ENCODE data around the gene PDK2. TPM values are rescaled to one million over a fixed set of nuclear protein-coding genes. Genes with fewer than 3 reads are reported as not detected.

Gene PDK2
- total and polyA plus RNA-seq, 5 donors from 2014 or later = 25.2 to 65.2 (median 48.0) TPM

DNA sequence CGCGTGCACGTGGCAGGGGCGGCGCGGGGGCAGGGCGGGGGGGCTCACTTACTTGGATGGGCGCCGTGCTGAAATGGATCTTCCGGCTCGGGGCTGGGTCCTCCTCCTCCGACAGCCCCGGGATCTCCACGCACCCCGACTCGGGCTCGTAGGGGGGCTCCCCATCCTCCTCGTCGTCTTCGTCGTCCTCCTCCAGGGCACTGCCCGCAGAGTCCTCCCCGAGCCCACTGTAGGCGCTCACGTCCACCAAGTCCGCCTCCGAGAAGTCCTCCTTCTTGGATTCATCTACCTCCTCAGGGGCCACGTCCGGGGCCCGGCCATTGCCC lies 53.9 kb downstream of the PDK2 start:
- H3K36me3 Mint-ChIP-seq = peaks cover 12% of the 10 kb centered on the region
- H3K4me1 Mint-ChIP-seq = peaks cover 0 to 61% (median 25%) of the 10 kb centered on the region in 4 donors

DNA sequence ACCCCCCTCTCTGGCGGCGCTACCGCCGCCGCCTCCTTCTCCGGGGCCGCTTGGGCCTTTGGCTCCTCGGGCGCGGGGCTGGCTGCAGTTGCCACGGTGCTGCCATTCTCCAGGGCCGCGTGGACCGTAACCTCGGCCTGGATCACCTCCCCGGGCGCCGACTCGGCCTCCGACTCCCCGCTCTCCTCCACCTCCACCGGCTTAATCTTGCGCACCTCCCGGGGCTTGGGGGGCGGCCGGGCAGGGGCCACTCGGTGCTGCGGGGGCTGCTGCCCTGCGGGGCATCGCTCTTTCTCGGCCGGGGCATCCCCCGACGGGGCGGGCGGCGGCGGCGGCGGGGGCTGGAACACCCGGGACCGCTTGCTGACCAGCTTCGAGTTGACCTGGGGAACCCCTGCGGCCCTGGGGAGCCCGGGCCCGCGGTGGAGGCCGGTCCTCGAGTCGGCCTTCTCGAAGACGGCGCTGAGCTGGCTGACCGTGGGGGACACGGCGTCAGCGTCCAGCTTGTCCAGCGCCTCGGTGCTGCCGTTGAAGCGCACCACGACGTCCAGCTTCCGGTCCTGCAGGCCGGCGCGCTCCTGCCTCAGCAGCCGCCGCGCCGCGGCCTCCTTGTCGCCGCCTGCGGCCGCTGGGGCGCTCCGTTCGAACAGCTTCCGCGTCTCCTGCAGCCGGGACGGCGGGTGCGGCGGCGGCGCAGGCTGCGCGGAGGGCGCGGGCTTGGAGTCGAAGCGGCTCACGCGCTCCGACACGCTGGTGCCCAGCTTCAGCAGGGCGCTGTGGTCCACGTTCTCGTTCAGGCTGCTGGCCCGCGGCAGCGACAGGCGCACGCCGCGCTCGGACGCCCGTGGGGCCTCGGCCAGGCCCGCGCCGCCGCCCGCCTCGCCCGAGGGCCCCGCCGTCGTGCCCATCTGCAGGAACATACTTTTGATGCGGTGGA lies 54.5 kb downstream of the PDK2 start:
- Mint-ChIP-seq H3K4me1 (peaks cover 0 to 59% (median 27%) of the 10 kb centered on the region in 4 donors), H3K27ac (peak overlapping the region in 2 of 3 donors; percentile 32 to 65), H3K4me3 (peak overlapping the region; percentile 88 to 94 (median 90)), H3K27me3 (no peaks in the 10 kb centered on the region), H3K36me3 (peaks cover 6% of the 10 kb centered on the region), H3K9me3 (peaks cover 0 to 2% (median 0%) of the 10 kb centered on the region in 7 donors)
- DNase-seq (peak; percentile 57 to 79 (median 64)), ATAC-seq (ENCODE audit: low read depth in 2 of 2) (peak; percentile 24 to 27)
- H3K4me3 ChIP-seq (ENCODE audit: low read depth, low read length) = peak overlapping the region; percentile 44
- no peaks in the 10 kb centered on the region for H3K9me3 ChIP-seq (ENCODE audit: control insufficient read depth in 2 of 2, low read length in 2 of 2)
- H3K4me1 ChIP-seq (ENCODE audit: control insufficient read depth, insufficient read depth, low read length, poor library complexity, severe bottlenecking) = peaks cover 55% of the 10 kb centered on the region
- no peaks in the 10 kb centered on the region for H3K27me3 ChIP-seq (ENCODE audit: control insufficient read depth, insufficient read depth, low read length)
- H3K27ac ChIP-seq (ENCODE audit: insufficient read depth, low read length, poor library complexity, severe bottlenecking) = peak overlapping the region; percentile 84
- peaks cover 5% of the 10 kb centered on the region for H3K36me3 ChIP-seq (ENCODE audit: control insufficient read depth, insufficient read depth, low read length)

More for the DNA sequence above, 53.9 kb downstream of the PDK2 start:
- H3K36me3 ChIP-seq (ENCODE audit: control insufficient read depth, insufficient read depth, low read length) = peaks cover 10% of the 10 kb centered on the region
- H3K4me3 Mint-ChIP-seq = peak overlapping the region; percentile 88 to 94 (median 90)
- peak overlapping the region; percentile 70 for H3K27ac ChIP-seq (ENCODE audit: insufficient read depth, low read length, poor library complexity, severe bottlenecking)
- ATAC-seq (ENCODE audit: low read depth in 2 of 2) (no peak), DNase-seq (peak in 1 of 3 donors; percentile 38)
- H3K4me1 ChIP-seq (ENCODE audit: control insufficient read depth, insufficient read depth, low read length, poor library complexity, severe bottlenecking) = peaks cover 60% of the 10 kb centered on the region
- H3K27me3 Mint-ChIP-seq = no peaks in the 10 kb centered on the region
- H3K27me3 ChIP-seq (ENCODE audit: control insufficient read depth, insufficient read depth, low read length) = no peaks in the 10 kb centered on the region
- H3K4me3 ChIP-seq (ENCODE audit: low read depth, low read length) = peak overlapping the region; percentile 44
- peaks cover 0 to 2% (median 0%) of the 10 kb centered on the region in 7 donors for H3K9me3 Mint-ChIP-seq
- no peaks in the 10 kb centered on the region for H3K9me3 ChIP-seq (ENCODE audit: control insufficient read depth in 2 of 2, low read length in 2 of 2)
- H3K27ac Mint-ChIP-seq = peak overlapping the region in 2 of 3 donors; percentile 32 to 65

DNA sequence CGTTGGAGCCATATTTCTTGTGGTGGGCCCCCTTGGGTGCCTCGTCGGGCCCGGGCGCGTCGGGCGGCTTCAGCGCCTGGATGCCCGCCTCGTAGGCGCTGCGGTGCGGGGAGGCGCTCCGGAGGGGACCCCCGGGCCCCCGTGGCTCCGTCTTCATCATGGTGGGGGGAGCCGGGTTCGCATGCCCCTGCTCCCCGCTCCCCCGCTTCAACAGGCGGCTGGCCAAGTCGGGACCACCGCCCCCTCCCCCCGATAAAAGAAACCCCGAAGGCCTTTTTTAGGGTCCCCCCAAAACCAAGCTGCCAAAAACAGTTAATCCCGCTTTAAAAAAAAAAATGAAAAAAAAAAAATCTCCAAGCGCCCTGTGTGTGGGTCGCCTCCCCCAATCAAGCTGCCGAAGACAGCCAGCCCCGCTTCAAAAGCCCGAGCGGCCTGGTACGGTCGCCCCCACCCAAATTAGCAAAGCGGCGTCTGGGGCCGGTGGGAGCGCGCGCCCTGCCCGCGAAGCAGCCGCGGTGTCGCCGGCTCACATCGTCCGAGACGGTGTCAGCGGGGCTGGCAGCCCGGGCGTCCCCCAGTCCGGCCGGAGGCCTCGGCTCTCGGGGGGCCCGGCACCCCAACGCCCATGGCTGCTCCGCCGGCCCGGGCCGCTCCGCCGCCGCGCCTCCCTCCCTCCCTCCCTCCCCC lies 55.3 kb downstream of the PDK2 start, which contains the start of gene PPP1R9B:
PPP1R9B (minus strand) TSS at position 324 of the 687 bp plus-strand sequence; CDS start at position 160, 164 bp downstream.
- Histone ChIP-seq H3K4me1 (ENCODE audit: control insufficient read depth, insufficient read depth, low read length, poor library complexity, severe bottlenecking) (peaks cover 49% of the 10 kb centered on the region), H3K27me3 (ENCODE audit: control insufficient read depth, insufficient read depth, low read length) (no peaks in the 10 kb centered on the region), H3K4me3 (ENCODE audit: low read depth, low read length) (peak within 1 kb of the TSS; percentile 79), H3K36me3 (ENCODE audit: control insufficient read depth, insufficient read depth, low read length) (no peaks in the 10 kb centered on the region), H3K9me3 (ENCODE audit: control insufficient read depth in 2 of 2, low read length in 2 of 2) (no peaks in the 10 kb centered on the region), H3K27ac (ENCODE audit: insufficient read depth, low read length, poor library complexity, severe bottlenecking) (peak within 1 kb of the TSS; percentile 84)
- H3K27me3 Mint-ChIP-seq = no peaks in the 10 kb centered on the region
- peak within 1 kb of the TSS; percentile 77 to 94 (median 84) for H3K27ac Mint-ChIP-seq
- peaks cover 0 to 2% (median 0%) of the 10 kb centered on the region in 7 donors for H3K9me3 Mint-ChIP-seq
- H3K36me3 Mint-ChIP-seq = peaks cover 1% of the 10 kb centered on the region
- peak in 1 of 3 donors; percentile 13 for DNase-seq
- ATAC-seq (ENCODE audit: low read depth in 2 of 2) = peak in 1 of 2 donors; percentile 8
- peaks cover 0 to 56% (median 25%) of the 10 kb centered on the region in 4 donors for H3K4me1 Mint-ChIP-seq
- peak within 1 kb of the TSS; percentile 89 to 96 (median 92) for H3K4me3 Mint-ChIP-seq

DNA sequence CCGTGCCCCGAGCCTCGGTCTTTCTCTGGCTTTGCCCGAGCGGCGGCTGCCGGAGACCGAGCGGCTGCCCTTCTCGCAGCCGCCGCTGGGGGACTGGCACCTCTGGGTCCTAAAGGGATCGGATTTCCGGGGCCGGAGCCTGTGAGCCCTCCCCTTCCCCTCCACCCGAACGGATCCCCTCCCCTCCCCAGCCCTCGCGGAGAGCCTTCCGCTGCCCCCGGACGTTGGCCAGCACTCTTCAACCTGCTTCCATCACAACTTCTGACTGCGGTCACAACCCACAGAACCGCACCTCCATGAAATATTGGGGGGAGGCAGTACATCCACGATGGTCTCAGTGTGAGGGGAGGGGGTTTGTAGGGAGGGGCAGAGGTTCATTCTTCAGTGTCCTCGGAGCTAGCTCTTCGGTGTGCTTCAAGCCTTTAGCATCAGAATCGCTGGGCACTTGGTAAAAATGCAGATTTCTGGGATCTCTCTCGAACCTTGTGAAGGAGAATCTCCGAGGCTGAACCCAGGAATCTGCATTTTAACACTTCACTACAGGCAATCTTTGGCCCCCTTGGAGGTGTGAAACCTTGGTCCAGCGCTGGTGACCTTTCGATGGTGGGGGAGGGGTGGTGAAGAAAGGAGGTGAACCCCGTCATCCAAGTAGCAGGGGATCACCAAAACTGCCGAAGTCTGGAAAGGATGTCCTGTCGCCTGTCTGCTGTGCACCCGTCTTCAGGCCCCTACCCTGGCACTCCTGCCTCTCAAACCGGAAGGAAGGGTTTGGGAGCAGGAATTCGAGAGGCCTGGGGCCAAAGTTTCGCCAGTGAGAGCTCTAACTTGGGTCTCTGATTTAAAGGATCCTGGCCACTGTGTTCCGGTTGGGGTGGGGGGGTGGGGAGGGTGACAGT lies 56.1 kb downstream of the PDK2 start:
- peak; percentile 82 to 93 (median 82) for DNase-seq
- H3K27ac Mint-ChIP-seq = peak overlapping the region; percentile 77 to 94 (median 84)
- Histone ChIP-seq H3K27ac (ENCODE audit: insufficient read depth, low read length, poor library complexity, severe bottlenecking) (peak overlapping the region; percentile 84), H3K9me3 (ENCODE audit: control insufficient read depth in 2 of 2, low read length in 2 of 2) (no peaks in the 10 kb centered on the region), H3K4me1 (ENCODE audit: control insufficient read depth, insufficient read depth, low read length, poor library complexity, severe bottlenecking) (peaks cover 41% of the 10 kb centered on the region), H3K4me3 (ENCODE audit: low read depth, low read length) (peak overlapping the region; percentile 79), H3K27me3 (ENCODE audit: control insufficient read depth, insufficient read depth, low read length) (no peaks in the 10 kb centered on the region), H3K36me3 (ENCODE audit: control insufficient read depth, insufficient read depth, low read length) (no peaks in the 10 kb centered on the region)
- no peaks in the 10 kb centered on the region for H3K27me3 Mint-ChIP-seq
- peaks cover 0 to 49% (median 21%) of the 10 kb centered on the region in 4 donors for H3K4me1 Mint-ChIP-seq
- no peaks in the 10 kb centered on the region for H3K36me3 Mint-ChIP-seq
- peak; percentile 70 to 75 for ATAC-seq (ENCODE audit: low read depth in 2 of 2)
- peak overlapping the region; percentile 87 to 96 (median 90) for H3K4me3 Mint-ChIP-seq
- peaks cover 0 to 2% (median 0%) of the 10 kb centered on the region in 7 donors for H3K9me3 Mint-ChIP-seq

DNA sequence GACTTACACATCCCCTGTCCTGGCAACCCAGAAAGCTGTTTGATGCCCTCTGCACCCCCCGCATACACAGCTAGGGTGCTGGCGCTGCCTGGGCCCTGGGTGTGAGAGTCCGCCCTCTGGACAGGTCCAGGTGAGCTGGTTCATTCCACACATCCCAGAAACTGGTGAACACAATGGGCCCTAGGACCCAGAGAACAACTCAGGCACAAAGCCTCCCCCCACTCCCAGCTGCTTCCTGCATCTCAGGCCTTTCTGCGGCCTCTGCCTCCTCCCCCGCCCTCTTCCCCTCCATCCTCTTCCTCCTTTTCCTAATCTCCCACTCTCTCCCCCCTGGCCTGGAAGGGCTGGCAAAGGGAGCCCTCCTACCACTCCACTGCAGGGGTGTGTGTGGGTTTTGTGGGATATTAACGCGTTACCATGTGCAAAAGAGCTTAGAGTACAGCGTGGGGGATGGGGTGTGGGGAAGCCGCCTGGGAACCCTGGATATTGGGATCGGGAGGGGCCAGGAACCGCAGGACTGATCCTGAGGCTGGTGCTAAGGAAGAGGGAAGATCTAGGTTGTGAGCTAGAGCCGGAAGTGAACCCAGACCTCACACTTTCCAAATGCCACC lies 56.9 kb downstream of the PDK2 start:
- Mint-ChIP-seq H3K36me3 (no peaks in the 10 kb centered on the region), H3K4me3 (peak overlapping the region; percentile 87 to 96 (median 90)), H3K4me1 (peaks cover 0 to 41% (median 15%) of the 10 kb centered on the region in 4 donors), H3K27me3 (no peaks in the 10 kb centered on the region), H3K9me3 (peaks cover 0 to 2% (median 0%) of the 10 kb centered on the region in 7 donors), H3K27ac (peak overlapping the region; percentile 77 to 96 (median 77))
- no peaks in the 10 kb centered on the region for H3K9me3 ChIP-seq (ENCODE audit: control insufficient read depth in 2 of 2, low read length in 2 of 2)
- peak overlapping the region; percentile 79 for H3K4me3 ChIP-seq (ENCODE audit: low read depth, low read length)
- H3K27ac ChIP-seq (ENCODE audit: insufficient read depth, low read length, poor library complexity, severe bottlenecking) = peak overlapping the region; percentile 84
- no peaks in the 10 kb centered on the region for H3K27me3 ChIP-seq (ENCODE audit: control insufficient read depth, insufficient read depth, low read length)
- DNase-seq (peak; percentile 25 to 75 (median 59)), ATAC-seq (ENCODE audit: low read depth in 2 of 2) (peak; percentile 20 to 28)
- H3K4me1 ChIP-seq (ENCODE audit: control insufficient read depth, insufficient read depth, low read length, poor library complexity, severe bottlenecking) = peaks cover 34% of the 10 kb centered on the region
- no peaks in the 10 kb centered on the region for H3K36me3 ChIP-seq (ENCODE audit: control insufficient read depth, insufficient read depth, low read length)

DNA sequence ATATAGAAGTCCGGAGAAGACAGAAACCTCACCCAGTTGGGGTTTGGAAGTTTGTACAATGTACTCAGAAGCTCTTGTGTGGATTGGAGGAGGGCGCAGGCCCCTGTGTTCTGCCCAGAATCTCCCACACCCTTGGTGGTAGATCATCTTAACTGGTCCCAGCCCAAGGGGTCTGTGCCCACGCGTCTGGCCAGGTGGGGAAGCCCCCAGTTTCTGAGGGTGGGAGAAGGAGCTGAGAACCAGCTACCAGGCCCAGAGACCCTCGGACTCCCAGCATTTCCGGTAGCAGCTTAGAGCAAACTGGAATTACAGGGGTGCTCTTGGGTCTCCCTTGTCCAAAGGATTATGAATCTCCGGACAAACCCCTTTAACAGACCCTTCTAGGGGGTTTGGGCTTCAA lies 57.6 kb downstream of the PDK2 start:
- no peaks in the 10 kb centered on the region for H3K36me3 ChIP-seq (ENCODE audit: control insufficient read depth, insufficient read depth, low read length)
- Mint-ChIP-seq H3K4me1 (peaks cover under 1 to 40% (median 11%) of the 10 kb centered on the region in 4 donors), H3K27ac (peak overlapping the region in 2 of 3 donors; percentile 77), H3K36me3 (no peaks in the 10 kb centered on the region), H3K4me3 (peak overlapping the region in 2 of 4 donors; percentile 51 to 96), H3K9me3 (no peaks in the 10 kb centered on the region), H3K27me3 (no peaks in the 10 kb centered on the region)
- no peak overlapping the region for H3K4me3 ChIP-seq (ENCODE audit: low read depth, low read length)
- peaks cover 27% of the 10 kb centered on the region for H3K4me1 ChIP-seq (ENCODE audit: control insufficient read depth, insufficient read depth, low read length, poor library complexity, severe bottlenecking)
- DNase-seq = no peak
- H3K27me3 ChIP-seq (ENCODE audit: control insufficient read depth, insufficient read depth, low read length) = no peaks in the 10 kb centered on the region
- H3K9me3 ChIP-seq (ENCODE audit: control insufficient read depth in 2 of 2, low read length in 2 of 2) = no peaks in the 10 kb centered on the region
- H3K27ac ChIP-seq (ENCODE audit: insufficient read depth, low read length, poor library complexity, severe bottlenecking) = peak overlapping the region; percentile 19
- ATAC-seq (ENCODE audit: low read depth in 2 of 2) = no peak

Measured in CD4-positive, CD25-positive, alpha-beta regulatory T cell (primary cell).